ENCODE results near the gene PTPRB. TPM values are rescaled to one million over a fixed set of nuclear protein-coding genes. Genes with fewer than 3 reads are reported as not detected.

Gene PTPRB
- total RNA-seq, 4 donors from 2014 or later: 2.0 to 15.9 (median 8.0) TPM

GRCh38 chr12:70592664-70593063, 44.6 kb downstream of the PTPRB start:
- Histone ChIP-seq H3K9me3 (no peaks in the 10 kb centered on the region), H3K27me3 (no peaks in the 10 kb centered on the region), H3K4me1 (no peaks in the 10 kb centered on the region), H3K36me3 (no peaks in the 10 kb centered on the region), H3K27ac (no peak overlapping the region), H3K4me3 (no peak overlapping the region)
- TF ChIP-seq POLR2AphosphoS5 (IDR thresholded peaks at IDR 0.05): no peak
- no peak for TF ChIP-seq POLR2A (IDR thresholded peaks at IDR 0.05)
- TF ChIP-seq CTCF (IDR thresholded peaks at IDR 0.05): no peak
- no peak for TF ChIP-seq EP300 (IDR thresholded peaks at IDR 0.05)
- WGBS: 93% methylated on average over 2 of the region's 2 CpGs
- DNase-seq (ENCODE audit: low spot score in 2 of 2): no peak

GRCh38 chr12:70590549-70591226, 46.5 kb downstream of the PTPRB start:
- Histone ChIP-seq H3K27ac (no peak overlapping the region), H3K4me1 (no peaks in the 10 kb centered on the region), H3K4me3 (no peak overlapping the region), H3K27me3 (no peaks in the 10 kb centered on the region), H3K9me3 (no peaks in the 10 kb centered on the region), H3K36me3 (no peaks in the 10 kb centered on the region)
- WGBS: 85% methylated on average over 4 of the region's 4 CpGs
- TF ChIP-seq EP300 (IDR thresholded peaks at IDR 0.05) (no peak), CTCF (IDR thresholded peaks at IDR 0.05) (no peak), POLR2A (IDR thresholded peaks at IDR 0.05) (no peak), POLR2AphosphoS5 (IDR thresholded peaks at IDR 0.05) (no peak)
- no peak for DNase-seq (ENCODE audit: low spot score in 2 of 2)

- H3K4me1 ChIP-seq: no peaks in the 10 kb centered on the region
- no peaks in the 10 kb centered on the region for H3K36me3 ChIP-seq
- H3K27ac ChIP-seq: no peak overlapping the region
- H3K27me3 ChIP-seq: no peaks in the 10 kb centered on the region
- no peak overlapping the region for H3K4me3 ChIP-seq
- DNase-seq (ENCODE audit: low spot score in 2 of 2): peak in 1 of 2 donors; percentile 73
- H3K9me3 ChIP-seq: no peaks in the 10 kb centered on the region
- 31% methylated on average over 6 of the region's 6 CpGs for WGBS
- no peak for TF ChIP-seq POLR2AphosphoS5 (IDR thresholded peaks at IDR 0.05)
- TF ChIP-seq EP300 (IDR thresholded peaks at IDR 0.05): no peak
- TF ChIP-seq CTCF (IDR thresholded peaks at IDR 0.05): peak; percentile 64 to 73
- TF ChIP-seq POLR2A (IDR thresholded peaks at IDR 0.05): no peak
Observed at GRCh38 chr12:70590051-70590450, 47.2 kb downstream of the PTPRB start.

- TF ChIP-seq CTCF (IDR thresholded peaks at IDR 0.05): no peak
- TF ChIP-seq EP300 (IDR thresholded peaks at IDR 0.05): no peak
- no peak for TF ChIP-seq POLR2AphosphoS5 (IDR thresholded peaks at IDR 0.05)
- no peak for TF ChIP-seq POLR2A (IDR thresholded peaks at IDR 0.05)
- 89% methylated on average over 2 of the region's 2 CpGs for WGBS
- H3K4me3 ChIP-seq: no peak overlapping the region
- no peaks in the 10 kb centered on the region for H3K36me3 ChIP-seq
- H3K27ac ChIP-seq: no peak overlapping the region
- no peak for DNase-seq (ENCODE audit: low spot score in 2 of 2)
- H3K4me1 ChIP-seq: no peaks in the 10 kb centered on the region
- no peaks in the 10 kb centered on the region for H3K27me3 ChIP-seq
- H3K9me3 ChIP-seq: no peaks in the 10 kb centered on the region
Observed at GRCh38 chr12:70584332-70584731, 52.9 kb downstream of the PTPRB start.

GRCh38 chr12:70583251-70583650, 54.0 kb downstream of the PTPRB start:
- TF ChIP-seq POLR2AphosphoS5 (IDR thresholded peaks at IDR 0.05) (no peak), POLR2A (IDR thresholded peaks at IDR 0.05) (no peak), CTCF (IDR thresholded peaks at IDR 0.05) (no peak), EP300 (IDR thresholded peaks at IDR 0.05) (no peak)
- no peaks in the 10 kb centered on the region for H3K9me3 ChIP-seq
- no peak overlapping the region for H3K27ac ChIP-seq
- no peak for DNase-seq (ENCODE audit: low spot score in 2 of 2)
- H3K27me3 ChIP-seq: no peaks in the 10 kb centered on the region
- H3K36me3 ChIP-seq: no peaks in the 10 kb centered on the region
- H3K4me1 ChIP-seq: no peaks in the 10 kb centered on the region
- no peak overlapping the region for H3K4me3 ChIP-seq
- WGBS: 82% methylated on average over 2 of the region's 2 CpGs

Data from suprapubic skin (tissue), 4 donors.